SHP77 (cell line): ENCODE data around the gene NECTIN1.

ENCODE experiments used
- DNase-seq, 2 experiments: peaks; one replicate each; lab custom pipeline; 2025; lab: John Stamatoyannopoulos, UW

Gene NECTIN1

DNA sequence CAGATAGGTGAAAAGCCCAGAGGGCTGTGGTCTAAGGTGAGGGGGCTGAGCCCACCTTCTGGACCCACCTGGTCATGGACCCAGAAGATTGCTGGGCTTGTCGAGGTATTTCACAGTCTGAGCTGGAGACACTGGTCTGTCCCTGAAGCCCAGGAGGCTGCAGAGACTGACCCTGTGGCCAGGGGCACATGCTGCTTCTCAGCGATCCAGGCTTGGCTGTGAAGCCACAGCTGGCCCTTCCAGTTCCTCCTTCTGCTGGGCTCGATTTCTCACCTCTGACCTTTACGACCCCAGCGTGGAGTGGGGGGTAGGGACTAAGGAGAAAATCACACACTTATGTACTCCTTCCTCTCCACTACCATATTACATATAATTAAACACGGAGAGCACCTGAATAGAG is 88.5 kb downstream of the NECTIN1 start:
- no peak for DNase-seq

DNA sequence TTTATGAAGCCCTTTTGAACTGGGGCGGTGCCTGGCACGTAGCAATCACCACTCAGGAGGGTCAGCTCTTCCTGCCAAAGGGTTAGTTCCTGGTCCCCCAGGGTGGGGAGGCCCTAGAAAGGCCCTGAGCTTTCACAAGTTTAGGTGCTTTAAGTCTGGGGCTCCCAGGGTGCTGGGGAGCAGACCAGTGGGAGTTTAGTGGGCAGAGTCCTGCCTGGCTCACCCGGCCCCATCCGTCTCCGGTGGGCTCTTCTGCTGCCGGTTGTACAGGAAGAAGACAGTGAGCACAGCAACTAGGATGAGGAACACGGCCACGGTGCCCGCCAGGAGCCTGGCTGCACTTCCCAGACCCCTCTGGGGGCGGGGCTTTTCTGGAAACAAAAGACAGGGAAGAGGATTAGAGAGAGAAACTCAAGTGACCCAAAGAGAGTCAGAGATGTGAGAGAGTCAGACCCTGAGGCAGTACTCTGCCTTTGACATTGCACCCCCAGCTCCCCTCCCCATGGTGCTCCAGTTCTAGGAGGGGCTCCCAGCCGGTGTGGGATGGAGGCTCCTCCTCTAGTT is 89.3 kb downstream of the NECTIN1 start:
- DNase-seq: no peak

DNA sequence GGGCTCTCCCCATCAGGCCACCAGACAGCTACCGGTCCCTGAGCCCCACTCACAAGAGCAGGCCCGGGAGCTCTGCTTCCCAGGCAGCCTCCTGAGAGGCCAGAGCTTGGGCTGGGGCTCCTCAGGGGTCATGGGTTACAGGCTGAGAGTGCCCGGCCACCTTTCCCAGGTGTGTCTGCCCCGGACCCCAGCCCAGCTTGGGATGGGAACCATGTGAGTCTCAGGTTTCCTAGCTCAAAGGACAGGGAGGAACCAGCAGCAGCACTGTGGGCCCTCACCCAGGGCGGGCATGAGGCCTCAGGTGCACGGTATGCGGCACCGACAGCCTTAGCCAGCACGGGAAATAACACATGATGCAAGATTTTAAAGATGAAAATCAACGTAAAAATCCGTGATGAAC is 90.1 kb downstream of the NECTIN1 start:
- DNase-seq: no peak

GRCh38 chr11:119637481-119637880 is 91.5 kb downstream of the NECTIN1 start:
- no peak for DNase-seq

- no peak for DNase-seq
Measured at GRCh38 chr11:119635776-119636175, 93.2 kb downstream of the NECTIN1 start.

- no peak for DNase-seq
Measured at GRCh38 chr11:119635041-119635740, 93.8 kb downstream of the NECTIN1 start.

- DNase-seq: no peak
Measured at GRCh38 chr11:119634301-119634700, 94.7 kb downstream of the NECTIN1 start.

DNA sequence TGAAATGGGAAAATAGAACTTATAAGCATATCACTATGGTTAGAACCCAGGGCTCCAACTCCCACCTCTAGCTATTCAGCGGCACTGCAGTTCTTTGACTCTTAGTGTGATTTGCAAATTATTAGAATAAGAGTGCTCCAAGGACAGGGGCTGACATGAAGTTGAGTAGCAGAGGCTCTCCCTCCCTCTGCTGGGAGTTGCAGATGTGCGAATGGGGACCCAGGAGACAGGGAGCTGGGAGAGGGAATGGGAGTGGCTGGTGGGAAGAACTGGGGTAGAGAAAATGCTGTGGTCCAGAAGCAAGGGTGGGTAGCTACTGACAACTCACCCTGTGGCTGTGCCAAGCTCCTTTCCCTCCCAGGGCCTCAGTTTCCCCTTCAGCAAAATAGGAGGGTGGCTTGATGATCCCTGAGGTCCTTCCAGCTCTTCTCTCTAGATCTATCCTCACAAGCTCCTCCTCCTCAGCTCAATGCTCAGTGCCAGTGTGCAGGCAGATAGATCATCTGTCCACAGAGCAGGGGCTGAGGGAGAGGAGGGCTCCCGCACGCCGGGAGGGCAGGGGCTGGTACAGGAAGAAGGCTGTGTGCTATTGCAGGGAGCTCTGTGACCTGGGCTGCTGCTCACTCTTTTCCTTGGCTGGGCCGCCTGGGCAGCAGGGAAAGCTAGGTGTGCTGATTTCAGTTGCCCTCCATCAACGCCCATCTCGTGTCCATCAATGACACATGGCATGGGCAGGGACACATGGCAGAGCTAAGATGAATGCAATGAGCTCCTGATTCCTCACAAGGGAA is 99.0 kb downstream of the NECTIN1 start:
- DNase-seq: no peak

GRCh38 chr11:119629085-119629484 is 99.9 kb downstream of the NECTIN1 start:
- no peak for DNase-seq

GRCh38 chr11:119627286-119627685 is 101.7 kb downstream of the NECTIN1 start:
- no peak for DNase-seq

- DNase-seq: no peak
Measured at GRCh38 chr11:119626871-119627270, 102.1 kb downstream of the NECTIN1 start.

- DNase-seq: no peak
Measured at GRCh38 chr11:119626197-119626841, 102.7 kb downstream of the NECTIN1 start.

GRCh38 chr11:119625206-119625978 is 103.6 kb downstream of the NECTIN1 start:
- DNase-seq: no peak

GRCh38 chr11:119624629-119625028 is 104.4 kb downstream of the NECTIN1 start:
- DNase-seq: no peak

DNA sequence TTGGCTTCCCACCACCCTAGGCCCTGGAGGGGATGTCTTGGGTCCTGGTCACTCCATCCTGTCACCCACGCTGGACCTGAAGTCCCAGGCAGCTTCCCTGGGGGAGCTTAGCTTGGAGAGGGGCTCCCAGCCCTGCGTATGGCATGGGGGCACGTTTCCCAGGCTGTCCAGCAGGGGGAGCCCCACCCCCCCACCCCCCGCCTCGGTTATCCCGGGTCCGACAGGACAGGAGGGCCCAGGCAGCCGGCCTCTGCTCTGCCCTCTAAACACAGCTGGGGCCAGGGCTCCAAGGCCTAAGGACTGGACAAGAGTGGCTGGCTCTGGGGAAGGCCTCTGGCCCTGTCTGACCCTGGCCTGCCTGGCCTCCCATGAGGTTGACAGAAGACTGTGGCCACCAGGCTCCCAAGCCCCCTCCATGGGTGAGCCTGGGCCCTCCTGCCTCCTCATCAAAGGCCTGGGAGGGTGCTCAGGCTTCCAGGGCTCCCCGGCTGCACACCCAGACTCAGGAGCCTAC is 104.8 kb downstream of the NECTIN1 start:
- DNase-seq: no peak

DNA sequence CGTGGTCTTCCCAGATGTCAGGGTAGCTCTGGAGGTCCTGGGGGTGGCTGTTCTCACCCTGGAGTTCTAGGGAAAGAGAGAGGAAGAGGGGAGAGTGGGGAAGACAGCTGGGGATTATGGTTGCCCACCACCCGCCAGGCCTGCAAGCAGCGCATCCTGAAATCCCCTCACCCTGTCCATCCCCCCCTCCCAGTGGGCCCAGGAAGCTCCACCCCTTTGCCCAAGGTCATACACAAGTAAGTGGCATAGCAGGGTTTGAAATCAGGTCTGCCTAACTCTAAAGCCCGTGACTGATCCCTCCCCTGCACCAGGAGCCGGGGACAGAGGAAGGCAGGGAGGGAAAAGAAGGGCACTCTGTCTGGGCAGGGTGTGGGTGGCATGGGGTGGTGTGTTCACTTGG is 105.3 kb downstream of the NECTIN1 start:
- no peak for DNase-seq

DNA sequence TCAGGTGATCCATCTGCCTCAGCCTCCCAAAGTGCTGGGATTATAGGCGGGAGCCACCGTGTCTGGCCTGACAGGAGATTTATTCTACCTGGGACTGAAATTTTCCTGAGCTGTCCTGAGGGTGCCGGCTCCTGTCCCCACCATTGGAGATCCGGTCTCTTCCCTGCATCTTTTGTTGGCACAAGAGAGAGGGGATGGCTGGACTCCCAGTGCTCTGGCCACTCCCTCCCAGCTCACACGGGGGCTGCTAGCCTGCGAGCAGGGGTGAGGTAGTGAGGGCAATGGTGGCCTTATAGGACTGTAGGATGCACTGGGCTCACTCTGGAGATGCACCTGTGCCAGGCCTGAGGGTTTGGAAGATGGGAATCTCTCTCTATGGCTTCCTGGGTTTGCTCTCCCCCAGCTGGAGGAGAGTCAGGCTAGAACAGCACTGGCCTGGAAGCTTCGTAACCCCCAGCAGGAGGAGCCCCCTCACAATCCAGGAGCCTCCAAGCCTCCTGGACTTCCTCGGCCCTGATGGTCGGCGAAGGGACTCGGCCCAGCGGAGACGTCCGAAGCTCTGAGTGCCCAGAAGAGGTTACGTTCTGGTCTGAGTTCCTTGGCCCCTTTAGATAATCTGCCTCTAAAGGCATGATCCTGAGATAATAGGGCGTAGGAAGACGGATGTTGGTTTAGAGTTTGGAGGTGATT is 106.4 kb downstream of the NECTIN1 start:
- no peak for DNase-seq

- no peak for DNase-seq
Measured at GRCh38 chr11:119619665-119620064, 109.3 kb downstream of the NECTIN1 start.

GRCh38 chr11:119618208-119618909 is 110.6 kb downstream of the NECTIN1 start:
- DNase-seq: no peak

GRCh38 chr11:119617340-119617713 is 111.7 kb downstream of the NECTIN1 start:
- DNase-seq: no peak
